Activated B cell treated with CpG ODN at 0.5 μM for 24 hours (primary cell): ENCODE data around the gene NANS. TPM values are rescaled to one million over a fixed set of nuclear protein-coding genes. Genes with fewer than 3 reads are reported as not detected.

Experiments used
- ATAC-seq: fragments of 200-7000 bp; cut with Tn5 transposase; one replicate; pipeline ENCODE4 v1.10.0; 2021; ENCODE audit warnings: low read depth, mild to moderate bottlenecking, moderate library complexity
- CTCF ChIA-PET: fragments of 350-600 bp; sonication (Branson Sonifier 250); formaldehyde crosslinking; loops from one replicate; lab custom pipeline; 2021; ENCODE audit warnings: antibody characterized with exemption; lab: Charles Lee
- POLR2A ChIA-PET: fragments of 350-600 bp; sonication (Branson Sonifier 250); formaldehyde crosslinking; loops from one replicate; lab custom pipeline; 2021; ENCODE audit warnings: antibody characterized with exemption; lab: Charles Lee
- DNase-seq: peaks from one replicate; pipeline ENCODE4 v3.0.0; 2022
- H3K27ac Mint-ChIP-seq: one replicate; pipeline ENCODE4 v1.8.0; 2020; ENCODE audit warnings: mixed read lengths
- H3K27me3 Mint-ChIP-seq: one replicate; pipeline ENCODE4 v1.8.0; 2021; ENCODE audit warnings: mixed read lengths
- H3K36me3 Mint-ChIP-seq: one replicate; pipeline ENCODE4 v1.8.0; 2021; ENCODE audit warnings: low read depth, mixed read lengths
- H3K4me1 Mint-ChIP-seq: one replicate; pipeline ENCODE4 v1.8.0; 2021; ENCODE audit warnings: mixed read lengths
- H3K4me3 Mint-ChIP-seq: one replicate; pipeline ENCODE4 v1.8.0; 2020; ENCODE audit warnings: mild to moderate bottlenecking, mixed read lengths
- H3K9me3 Mint-ChIP-seq: one replicate; pipeline ENCODE4 v1.8.0; 2020; ENCODE audit warnings: mixed read lengths
- intact Hi-C: fragments of 100-400 bp; cut with micrococcal nuclease; formaldehyde crosslinking; loops from one replicate; pipeline ENCODE4 v1.15.1; 2024
- total RNA-seq: library from RNA; stranded (reverse); gene quantifications from 2 replicates; pipeline ENCODE4 v1.2.3, GENCODE V29; 2022
- TF ChIP-seq, protein P1 (sequence below): fragments of 200-600 bp; IDR thresholded peaks from one replicate; pipeline ENCODE4 v1.8.0; 2022; ENCODE audit warnings: antibody characterized with exemption, mild to moderate bottlenecking

Gene NANS
- total RNA-seq, 1 donor from 2014 or later = 21.8 TPM

DNA sequence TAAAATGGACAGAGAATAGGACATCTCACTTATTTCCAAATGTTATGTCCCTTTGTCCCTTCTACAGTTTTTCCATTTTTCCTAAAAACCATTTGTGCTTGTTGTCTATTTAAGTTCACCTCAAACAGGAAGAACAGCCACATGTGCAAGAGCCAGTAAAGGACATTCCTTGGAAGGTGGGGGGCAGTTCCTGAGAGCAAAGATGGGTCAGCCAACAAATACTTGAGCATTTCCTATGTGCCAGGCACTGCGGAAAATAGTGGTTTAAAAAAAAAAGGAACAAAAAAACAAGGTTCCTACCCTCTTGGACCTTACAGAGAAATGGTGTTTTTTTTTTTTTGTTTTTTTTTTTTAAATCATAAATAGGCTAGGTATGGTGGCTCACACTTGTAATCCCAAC, 46.6 kb upstream of the NANS start:
- H3K36me3 Mint-ChIP-seq = peaks cover 91% of the 10 kb centered on the region
- DNase-seq (no peak), ATAC-seq (no peak)
- no peaks in the 10 kb centered on the region for H3K27me3 Mint-ChIP-seq
- peak overlapping the region; percentile 47 for H3K27ac Mint-ChIP-seq
- ChIA-PET CTCF (interaction anchor here (1.0 kb wide), 1 partner anchor 23 kb away, joined by 3 read pairs; no protein-coding TSS in a partner anchor), POLR2A (interaction anchor here (0.7 to 1.2 kb wide), 4 partner anchors 23 to 88 kb away, joined by 3 to 8 read pairs (median 5); partner anchors contain the start of gene TRMO)
- TF ChIP-seq, protein P1, sequence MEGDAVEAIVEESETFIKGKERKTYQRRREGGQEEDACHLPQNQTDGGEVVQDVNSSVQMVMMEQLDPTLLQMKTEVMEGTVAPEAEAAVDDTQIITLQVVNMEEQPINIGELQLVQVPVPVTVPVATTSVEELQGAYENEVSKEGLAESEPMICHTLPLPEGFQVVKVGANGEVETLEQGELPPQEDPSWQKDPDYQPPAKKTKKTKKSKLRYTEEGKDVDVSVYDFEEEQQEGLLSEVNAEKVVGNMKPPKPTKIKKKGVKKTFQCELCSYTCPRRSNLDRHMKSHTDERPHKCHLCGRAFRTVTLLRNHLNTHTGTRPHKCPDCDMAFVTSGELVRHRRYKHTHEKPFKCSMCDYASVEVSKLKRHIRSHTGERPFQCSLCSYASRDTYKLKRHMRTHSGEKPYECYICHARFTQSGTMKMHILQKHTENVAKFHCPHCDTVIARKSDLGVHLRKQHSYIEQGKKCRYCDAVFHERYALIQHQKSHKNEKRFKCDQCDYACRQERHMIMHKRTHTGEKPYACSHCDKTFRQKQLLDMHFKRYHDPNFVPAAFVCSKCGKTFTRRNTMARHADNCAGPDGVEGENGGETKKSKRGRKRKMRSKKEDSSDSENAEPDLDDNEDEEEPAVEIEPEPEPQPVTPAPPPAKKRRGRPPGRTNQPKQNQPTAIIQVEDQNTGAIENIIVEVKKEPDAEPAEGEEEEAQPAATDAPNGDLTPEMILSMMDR = no peak
- H3K9me3 Mint-ChIP-seq = no peaks in the 10 kb centered on the region
- H3K4me3 Mint-ChIP-seq = no peak overlapping the region
- intact Hi-C loops = loop anchor here (1.0 to 2.0 kb wide), 5 partner anchors 17 to 87 kb away; partner anchors contain the start of genes ANP32B and NANS
- peaks cover 16% of the 10 kb centered on the region for H3K4me1 Mint-ChIP-seq

DNA sequence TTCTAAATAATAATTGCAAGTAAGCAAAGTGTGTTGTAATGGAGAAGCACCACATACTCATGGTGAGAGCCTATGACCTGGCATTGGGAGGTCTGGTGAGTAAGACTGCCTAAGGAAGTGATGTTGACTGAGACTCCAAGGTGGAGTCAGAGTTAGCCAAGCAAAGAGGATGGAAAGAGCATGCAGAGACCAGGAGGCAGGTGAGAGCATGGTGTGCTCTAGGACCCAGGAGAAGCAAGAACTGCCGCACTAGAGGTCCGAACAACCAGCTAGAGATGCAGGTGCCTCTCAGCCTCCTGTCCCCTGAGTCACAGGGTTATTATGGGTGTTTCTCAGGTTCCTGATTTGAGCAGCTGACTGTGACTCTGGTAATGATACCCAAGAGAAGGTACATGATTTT, 46.1 kb upstream of the NANS start:
- intact Hi-C loops = loop anchor here (1.0 to 2.0 kb wide), 5 partner anchors 18 to 87 kb away; partner anchors contain the start of genes ANP32B and NANS
- TF ChIP-seq, protein P1 = no peak
- ATAC-seq (peak; percentile 96), DNase-seq (no peak)
- peaks cover 21% of the 10 kb centered on the region for H3K4me1 Mint-ChIP-seq
- ChIA-PET CTCF (interaction anchor here (0.6 to 1.2 kb wide), 4 partner anchors 24 to 87 kb away, joined by 3 to 4 read pairs (median 4); partner anchors contain the start of genes ANP32B and TRMO), POLR2A (interaction anchor here (1.0 to 1.2 kb wide), 4 partner anchors 23 to 88 kb away, joined by 3 to 5 read pairs (median 4); partner anchors contain the start of genes ANP32B and TRMO)
- no peaks in the 10 kb centered on the region for H3K27me3 Mint-ChIP-seq
- H3K4me3 Mint-ChIP-seq = no peak overlapping the region
- peak overlapping the region; percentile 24 for H3K27ac Mint-ChIP-seq
- H3K36me3 Mint-ChIP-seq = peaks cover 91% of the 10 kb centered on the region
- H3K9me3 Mint-ChIP-seq = no peaks in the 10 kb centered on the region

DNA sequence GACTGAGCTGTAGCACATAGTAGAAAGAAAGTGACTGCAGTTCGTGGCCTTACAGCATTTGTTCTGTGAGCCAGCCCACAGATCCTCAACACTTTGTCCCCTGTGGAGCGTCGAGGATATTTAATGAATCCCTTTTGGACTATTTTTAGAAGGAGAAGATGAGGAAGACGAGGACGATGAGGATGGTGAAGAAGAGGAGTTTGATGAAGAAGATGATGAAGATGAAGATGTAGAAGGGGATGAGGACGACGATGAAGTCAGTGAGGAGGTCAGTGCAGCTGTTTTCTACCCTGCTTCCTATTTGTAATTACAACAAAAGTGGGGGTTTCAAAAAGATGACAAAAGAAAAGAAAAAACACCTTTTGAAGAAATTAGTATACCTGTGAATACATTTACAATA, 45.4 kb upstream of the NANS start:
- H3K27me3 Mint-ChIP-seq = no peaks in the 10 kb centered on the region
- CTCF ChIA-PET = interaction anchor here (0.6 to 1.2 kb wide), 4 partner anchors 24 to 88 kb away, joined by 3 to 4 read pairs (median 4); partner anchors contain the start of genes ANP32B and TRMO
- no peak overlapping the region for H3K4me3 Mint-ChIP-seq
- no peaks in the 10 kb centered on the region for H3K9me3 Mint-ChIP-seq
- peak overlapping the region; percentile 4 for H3K27ac Mint-ChIP-seq
- DNase-seq (no peak), ATAC-seq (no peak)
- TF ChIP-seq, protein P1 = no peak
- POLR2A ChIA-PET = interaction anchor here (1.0 to 1.2 kb wide), 4 partner anchors 24 to 89 kb away, joined by 3 to 5 read pairs (median 4); partner anchors contain the start of genes ANP32B and TRMO
- peaks cover 25% of the 10 kb centered on the region for H3K4me1 Mint-ChIP-seq
- H3K36me3 Mint-ChIP-seq = peaks cover 89% of the 10 kb centered on the region
- intact Hi-C loops = loop anchor here (2.0 kb wide), 2 partner anchors 18 to 24 kb away; no protein-coding TSS in a partner anchor

DNA sequence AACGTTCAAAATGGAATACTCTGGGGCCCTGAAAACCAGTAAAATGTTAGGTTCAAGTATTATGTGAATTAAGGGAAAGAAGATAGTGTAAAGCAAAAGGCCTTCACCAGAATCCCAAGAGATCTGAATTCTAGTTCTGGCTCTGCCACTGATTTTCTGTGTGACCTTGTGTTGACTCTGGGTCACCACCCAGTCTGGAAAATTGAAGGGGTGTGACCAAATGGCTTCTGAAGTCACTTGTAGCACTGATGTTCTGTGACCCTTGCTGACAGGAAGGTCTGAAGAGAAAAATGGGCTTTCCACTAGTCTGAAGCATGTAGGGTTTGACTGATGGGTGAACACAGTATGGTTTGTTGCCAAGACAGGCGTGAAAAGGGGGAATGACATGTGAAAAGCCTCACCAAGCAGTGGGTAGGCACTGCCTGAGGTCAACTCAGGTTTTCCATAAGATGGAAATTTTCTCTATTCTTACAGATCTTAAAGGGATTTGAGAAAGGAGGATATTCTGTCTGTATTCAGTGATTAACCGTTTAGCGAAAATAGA, 40.3 kb upstream of the NANS start:
- Mint-ChIP-seq H3K36me3 (peaks cover 88% of the 10 kb centered on the region), H3K27ac (peak overlapping the region; percentile 30), H3K9me3 (no peaks in the 10 kb centered on the region), H3K4me3 (no peak overlapping the region), H3K4me1 (peaks cover 9% of the 10 kb centered on the region), H3K27me3 (no peaks in the 10 kb centered on the region)
- no peak for ATAC-seq
- DNase-seq = no peak
- POLR2A ChIA-PET = no interaction called here
- CTCF ChIA-PET = interaction anchor here (2.0 kb wide), 1 partner anchor 19 kb away, joined by 5 read pairs; no protein-coding TSS in a partner anchor
- TF ChIP-seq, protein P1 = no peak
- intact Hi-C loops = no loop called here

DNA sequence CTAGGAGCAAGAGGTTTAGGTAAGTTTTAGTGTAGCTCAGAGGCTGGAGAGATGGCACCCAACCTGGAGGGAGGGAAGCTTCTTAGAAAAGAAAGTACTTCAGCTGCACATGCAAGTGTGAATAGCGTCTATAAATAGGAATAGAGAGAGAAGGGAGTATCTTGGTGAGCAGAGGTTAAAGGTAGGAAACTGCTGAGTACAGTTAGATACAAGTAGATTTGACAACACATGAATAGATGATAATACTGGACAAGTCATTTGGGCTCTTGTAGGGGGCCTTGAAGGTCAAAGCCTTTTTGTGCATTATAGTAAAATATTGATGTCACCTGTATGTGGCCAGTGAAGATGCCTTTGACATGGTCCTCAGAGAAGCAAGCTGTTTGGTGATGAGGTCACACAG, 39.2 kb upstream of the NANS start:
- intact Hi-C loops = no loop called here
- TF ChIP-seq, protein P1 = no peak
- peak overlapping the region; percentile 59 for H3K27ac Mint-ChIP-seq

More for the DNA sequence above, 39.2 kb upstream of the NANS start:
- DNase-seq = no peak
- peaks cover 84% of the 10 kb centered on the region for H3K36me3 Mint-ChIP-seq
- H3K9me3 Mint-ChIP-seq = no peaks in the 10 kb centered on the region
- no peak overlapping the region for H3K4me3 Mint-ChIP-seq
- peaks cover 9% of the 10 kb centered on the region for H3K4me1 Mint-ChIP-seq
- no peak for ATAC-seq
- no peaks in the 10 kb centered on the region for H3K27me3 Mint-ChIP-seq
- ChIA-PET CTCF (no interaction called here), POLR2A (no interaction called here)
